HG03460 (cell line): ENCODE measurements around the gene SKA1.
"Not testable (repeated sequence)": the region's sequence is repeated elsewhere in the genome, so short reads cannot be mapped to it uniquely, and the experiment has no call there.

Experiments used
- ATAC-seq: cut with Tn5 transposase; IDR thresholded peaks from one replicate; pipeline ENCODE4 v1.9.1; 2021; ENCODE audit not compliant: unreplicated experiment

SKA1 gene

GRCh38 chr18:50395093-50395492 is 20.2 kb downstream of the SKA1 start:
- no peak for ATAC-seq

- ATAC-seq: no peak
Observed at GRCh38 chr18:50396005-50396660, 21.3 kb downstream of the SKA1 start.

GRCh38 chr18:50397023-50397422 is 22.2 kb downstream of the SKA1 start:
- no peak for ATAC-seq

- no peak for ATAC-seq
Observed at GRCh38 chr18:50398099-50398498, 23.3 kb downstream of the SKA1 start.

- ATAC-seq: no peak
Observed at GRCh38 chr18:50398947-50399346, 24.1 kb downstream of the SKA1 start.

GRCh38 chr18:50399582-50399981 is 24.7 kb downstream of the SKA1 start:
- no peak for ATAC-seq

- not testable (repeated sequence) for ATAC-seq
Observed at GRCh38 chr18:50400438-50400837, 25.6 kb downstream of the SKA1 start.

GRCh38 chr18:50401295-50401694 is 26.4 kb downstream of the SKA1 start:
- no peak for ATAC-seq

- no peak for ATAC-seq
Observed at GRCh38 chr18:50401888-50402287, 27.0 kb downstream of the SKA1 start.

- not testable (repeated sequence) for ATAC-seq
Observed at GRCh38 chr18:50404752-50405581, 30.1 kb downstream of the SKA1 start.

- ATAC-seq: no peak
Observed at GRCh38 chr18:50405582-50406271, 30.9 kb downstream of the SKA1 start.

GRCh38 chr18:50409236-50409635 is 34.4 kb downstream of the SKA1 start:
- ATAC-seq: no peak

GRCh38 chr18:50410008-50410407 is 35.2 kb downstream of the SKA1 start:
- no peak for ATAC-seq

GRCh38 chr18:50410894-50411293 is 36.0 kb downstream of the SKA1 start:
- no peak for ATAC-seq

GRCh38 chr18:50416832-50417231 is 42.0 kb downstream of the SKA1 start:
- not testable (repeated sequence) for ATAC-seq

- not testable (repeated sequence) for ATAC-seq
Observed at GRCh38 chr18:50417705-50418104, 42.9 kb downstream of the SKA1 start.

GRCh38 chr18:50418650-50419049 is 43.8 kb downstream of the SKA1 start:
- ATAC-seq: no peak

GRCh38 chr18:50422286-50422898 is 47.5 kb downstream of the SKA1 start:
- ATAC-seq: no peak

- no peak for ATAC-seq
Observed at GRCh38 chr18:50424877-50425690, 50.2 kb downstream of the SKA1 start.

- no peak for ATAC-seq
Observed at GRCh38 chr18:50427896-50428295, 53.0 kb downstream of the SKA1 start.
